ENCODE measurements around the gene NTRK3. TPM values are rescaled to one million over a fixed set of nuclear protein-coding genes. Genes with fewer than 3 reads are reported as not detected.

Gene NTRK3
- total and polyA plus RNA-seq, 8 donors, result 4.1 to 9.8 (median 7.4) TPM

DNA sequence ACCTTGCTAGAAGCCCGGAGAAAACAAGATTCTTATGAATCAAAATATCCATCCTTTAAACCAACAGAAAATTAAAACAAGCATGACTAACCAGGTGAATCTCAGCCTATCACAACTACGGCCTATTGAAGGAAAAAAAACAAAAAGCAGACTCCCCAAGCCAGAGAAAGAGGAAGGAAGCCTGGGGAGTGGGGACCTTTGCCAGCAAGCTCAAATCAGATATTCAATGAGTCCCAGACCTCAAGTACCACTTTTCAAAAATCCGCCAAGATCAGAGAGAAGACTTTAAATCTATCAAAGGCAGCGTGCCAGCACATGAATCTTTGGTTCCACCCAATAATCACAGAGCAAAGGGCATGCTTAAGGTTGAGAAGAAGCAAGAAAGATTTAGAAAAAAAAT, 253.8 kb downstream of the NTRK3 start:
- DNase-seq, result no peak
- Histone ChIP-seq H3K9me3 (peaks cover 0 to 14% of the 10 kb centered on the region in 2 donors), H3K27me3 (no peaks in the 10 kb centered on the region), H3K4me3 (no peak overlapping the region), H3K27ac (no peak overlapping the region), H3K36me3 (no peaks in the 10 kb centered on the region), H3K4me1 (no peaks in the 10 kb centered on the region)
- TF ChIP-seq, protein P1, sequence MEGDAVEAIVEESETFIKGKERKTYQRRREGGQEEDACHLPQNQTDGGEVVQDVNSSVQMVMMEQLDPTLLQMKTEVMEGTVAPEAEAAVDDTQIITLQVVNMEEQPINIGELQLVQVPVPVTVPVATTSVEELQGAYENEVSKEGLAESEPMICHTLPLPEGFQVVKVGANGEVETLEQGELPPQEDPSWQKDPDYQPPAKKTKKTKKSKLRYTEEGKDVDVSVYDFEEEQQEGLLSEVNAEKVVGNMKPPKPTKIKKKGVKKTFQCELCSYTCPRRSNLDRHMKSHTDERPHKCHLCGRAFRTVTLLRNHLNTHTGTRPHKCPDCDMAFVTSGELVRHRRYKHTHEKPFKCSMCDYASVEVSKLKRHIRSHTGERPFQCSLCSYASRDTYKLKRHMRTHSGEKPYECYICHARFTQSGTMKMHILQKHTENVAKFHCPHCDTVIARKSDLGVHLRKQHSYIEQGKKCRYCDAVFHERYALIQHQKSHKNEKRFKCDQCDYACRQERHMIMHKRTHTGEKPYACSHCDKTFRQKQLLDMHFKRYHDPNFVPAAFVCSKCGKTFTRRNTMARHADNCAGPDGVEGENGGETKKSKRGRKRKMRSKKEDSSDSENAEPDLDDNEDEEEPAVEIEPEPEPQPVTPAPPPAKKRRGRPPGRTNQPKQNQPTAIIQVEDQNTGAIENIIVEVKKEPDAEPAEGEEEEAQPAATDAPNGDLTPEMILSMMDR (IDR thresholded peaks at IDR 0.05), result no peak
- ATAC-seq, result no peak
- intact Hi-C loops (cut with DNase I), result no loop called here

DNA sequence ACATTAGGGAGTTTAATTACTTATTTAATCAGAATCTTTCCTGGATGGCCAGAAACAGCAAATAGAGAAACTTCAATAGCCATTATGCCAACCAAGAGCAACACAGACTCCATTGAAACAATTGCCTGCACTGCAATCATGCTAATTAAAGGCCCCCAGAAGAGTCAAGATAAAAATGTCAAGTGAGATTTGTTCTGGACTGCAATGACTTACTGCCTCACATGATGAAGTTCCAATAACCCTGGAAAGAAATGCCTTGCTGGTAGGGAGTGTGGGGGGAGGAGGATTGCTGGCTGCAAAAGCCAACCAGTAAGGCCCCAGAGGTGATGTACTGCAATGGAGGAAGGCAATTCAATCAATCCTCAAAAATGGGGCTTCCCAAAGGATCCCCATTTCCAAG, 257.9 kb downstream of the NTRK3 start:
- Histone ChIP-seq H3K4me1 (no peaks in the 10 kb centered on the region), H3K9me3 (peaks cover 0 to 14% of the 10 kb centered on the region in 2 donors), H3K4me3 (no peak overlapping the region), H3K27ac (no peak overlapping the region), H3K27me3 (no peaks in the 10 kb centered on the region), H3K36me3 (no peaks in the 10 kb centered on the region)
- ATAC-seq (no peak), DNase-seq (no peak)
- intact Hi-C loops (cut with DNase I), result no loop called here
- TF ChIP-seq, protein P1 (IDR thresholded peaks at IDR 0.05), result no peak

DNA sequence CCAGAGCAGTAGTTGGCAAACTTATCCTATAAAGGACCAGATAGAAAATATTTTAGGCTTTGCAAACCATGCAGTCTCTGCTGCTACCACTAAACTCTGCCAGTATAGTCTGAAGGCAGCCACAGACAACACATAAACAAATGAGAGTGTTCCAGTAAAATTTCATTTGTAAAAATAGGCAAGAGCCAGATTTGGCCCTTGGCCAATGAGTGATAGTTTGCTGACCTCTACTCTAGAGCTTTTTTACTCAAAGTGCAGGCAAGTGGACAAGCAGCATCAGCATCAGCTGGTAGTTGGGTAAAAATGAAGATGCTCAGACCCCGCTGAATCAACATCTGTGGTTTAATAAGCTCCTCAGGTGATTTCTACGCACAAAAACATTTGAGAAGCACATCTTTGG, 269.8 kb downstream of the NTRK3 start:
- H3K36me3 ChIP-seq, result no peaks in the 10 kb centered on the region
- peak in 1 of 4 donors; percentile 13 for DNase-seq
- H3K27me3 ChIP-seq, result no peaks in the 10 kb centered on the region
- H3K4me1 ChIP-seq, result no peaks in the 10 kb centered on the region
- intact Hi-C loops (cut with DNase I), result no loop called here
- H3K4me3 ChIP-seq, result no peak overlapping the region
- TF ChIP-seq, protein P1 (IDR thresholded peaks at IDR 0.05), result no peak
- H3K9me3 ChIP-seq, result no peaks in the 10 kb centered on the region
- ATAC-seq, result no peak
- no peak overlapping the region for H3K27ac ChIP-seq

DNA sequence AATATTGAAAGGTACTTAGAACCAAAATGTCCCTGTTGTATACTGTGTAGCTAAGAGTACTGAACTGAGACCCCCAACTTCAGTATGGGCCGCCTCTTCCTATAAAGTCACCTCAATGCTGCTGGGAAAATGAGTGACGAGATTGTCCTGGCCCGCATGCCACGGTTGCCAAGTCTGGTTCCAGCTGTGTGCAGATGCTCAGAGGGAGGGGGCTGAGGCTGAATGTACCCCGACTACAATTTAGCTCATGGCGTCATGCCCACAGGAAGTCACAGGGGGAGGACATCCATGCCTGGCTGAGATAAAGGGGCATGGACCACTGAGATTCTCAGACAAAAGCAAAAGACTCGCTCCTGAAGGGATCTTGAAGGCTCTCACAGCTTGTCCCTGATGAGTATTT, 271.1 kb downstream of the NTRK3 start:
- intact Hi-C loops (cut with DNase I), result no loop called here
- Histone ChIP-seq H3K4me3 (no peak overlapping the region), H3K4me1 (no peaks in the 10 kb centered on the region), H3K9me3 (no peaks in the 10 kb centered on the region), H3K27ac (no peak overlapping the region), H3K36me3 (no peaks in the 10 kb centered on the region), H3K27me3 (no peaks in the 10 kb centered on the region)
- no peak for ATAC-seq
- peak in 1 of 4 donors; percentile 10 for DNase-seq
- TF ChIP-seq, protein P1 (IDR thresholded peaks at IDR 0.05), result no peak

DNA sequence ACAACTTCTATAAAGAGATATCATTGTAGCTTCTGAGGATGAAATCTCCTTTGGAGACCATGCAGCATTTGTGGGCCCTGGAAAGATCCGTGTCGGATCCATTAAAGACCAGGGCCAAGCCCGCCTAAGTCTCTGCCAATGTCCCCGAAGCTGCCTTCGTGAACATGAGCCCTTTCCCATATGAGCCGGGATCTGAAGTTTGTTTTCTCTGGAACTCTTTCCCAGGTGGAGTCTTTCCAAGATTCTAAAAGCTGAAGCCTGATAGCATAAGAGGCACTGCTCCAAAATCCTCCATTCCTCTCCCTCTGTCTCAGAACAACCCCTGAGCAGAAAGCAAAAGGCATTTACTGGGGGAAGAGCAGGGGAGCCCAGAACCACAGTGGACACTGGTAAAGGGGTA, 274.6 kb downstream of the NTRK3 start:
- H3K27ac ChIP-seq, result no peak overlapping the region
- no peaks in the 10 kb centered on the region for H3K4me1 ChIP-seq
- H3K27me3 ChIP-seq, result no peaks in the 10 kb centered on the region
- intact Hi-C loops (cut with DNase I), result no loop called here
- H3K9me3 ChIP-seq, result peaks cover 0 to 2% of the 10 kb centered on the region in 2 donors
- DNase-seq (peak in 2 of 4 donors; percentile 16 to 32), ATAC-seq (no peak)
- TF ChIP-seq, protein P1 (IDR thresholded peaks at IDR 0.05), result no peak
- H3K4me3 ChIP-seq, result no peak overlapping the region
- H3K36me3 ChIP-seq, result no peaks in the 10 kb centered on the region
